ENCODE measurements around the gene RIOK1.
"Not testable (repeated sequence)": the region's sequence is repeated elsewhere in the genome, so short reads cannot be mapped to it uniquely, and the experiment has no call there.

RIOK1 gene

GRCh38 chr6:7442467-7442866, 52.9 kb downstream of the RIOK1 start:
- no peak for DNase-seq

GRCh38 chr6:7445101-7445500, 55.5 kb downstream of the RIOK1 start:
- DNase-seq: no peak

- no peak for DNase-seq
These were observed 56.4 kb downstream of the RIOK1 start for GRCh38 chr6:7445885-7446461.

GRCh38 chr6:7446619-7447325, 57.2 kb downstream of the RIOK1 start:
- DNase-seq: no peak

GRCh38 chr6:7448232-7448631, 58.6 kb downstream of the RIOK1 start:
- DNase-seq: no peak

- DNase-seq: no peak
These were observed 59.4 kb downstream of the RIOK1 start for GRCh38 chr6:7449018-7449417.

GRCh38 chr6:7451326-7451725, 61.7 kb downstream of the RIOK1 start:
- no peak for DNase-seq

- DNase-seq: no peak
These were observed 63.3 kb downstream of the RIOK1 start for GRCh38 chr6:7452898-7453297.

GRCh38 chr6:7454696-7455358, 65.2 kb downstream of the RIOK1 start:
- no peak for DNase-seq

GRCh38 chr6:7456302-7456701, 66.7 kb downstream of the RIOK1 start:
- not testable (repeated sequence) for DNase-seq

- DNase-seq: no peak
These were observed 71.8 kb downstream of the RIOK1 start for GRCh38 chr6:7461416-7461815.

- DNase-seq: no peak
These were observed 74.2 kb downstream of the RIOK1 start for GRCh38 chr6:7463785-7464184.

- DNase-seq: no peak
These were observed 77.6 kb downstream of the RIOK1 start for GRCh38 chr6:7467007-7467897.
